ENCODE results near the gene APLP2. TPM values are rescaled to one million over a fixed set of nuclear protein-coding genes. Genes with fewer than 3 reads are reported as not detected.
"Not testable (repeated sequence)": the region's sequence is repeated elsewhere in the genome, so short reads cannot be mapped to it uniquely, and the experiment has no call there.

APLP2 gene
- 54.6 and 57.2 TPM in 2 replicates for total RNA-seq

- H3K27me3 Mint-ChIP-seq (ENCODE audit: low read depth), result peaks cover 36% of the 10 kb centered on the region
Measured at GRCh38 chr11:130069659-130070108, at the start of gene APLP2. APLP2 (plus strand) TSS chr11:130069894; CDS start chr11:130069978, 84 bp downstream.

GRCh38 chr11:130020323-130020722, 49.4 kb upstream of the APLP2 start:
- Mint-ChIP-seq H3K4me3 (ENCODE audit: low read depth) (no peak overlapping the region), H3K36me3 (ENCODE audit: low read depth) (no peaks in the 10 kb centered on the region), H3K27ac (no peak overlapping the region), H3K9me3 (peaks cover 4% of the 10 kb centered on the region), H3K4me1 (ENCODE audit: low read depth) (no peaks in the 10 kb centered on the region), H3K27me3 (ENCODE audit: low read depth) (peaks cover 4% of the 10 kb centered on the region)
- intact Hi-C loops (cut with micrococcal nuclease), result no loop called here
- no peak for DNase-seq (ENCODE audit: low spot score)

More at GRCh38 chr11:130069659-130070108, at the start of gene APLP2:
- intact Hi-C loops (cut with micrococcal nuclease), result loop anchor here (1.0 to 2.0 kb wide), 5 partner anchors 51 to 174 kb away; partner anchors contain the start of genes NFRKB and PRDM10
- peak within 1 kb of the TSS; percentile 82 for H3K27ac Mint-ChIP-seq
- H3K4me3 Mint-ChIP-seq (ENCODE audit: low read depth), result peak within 1 kb of the TSS; percentile 87
- peaks cover 22% of the 10 kb centered on the region for H3K4me1 Mint-ChIP-seq (ENCODE audit: low read depth)
- H3K36me3 Mint-ChIP-seq (ENCODE audit: low read depth), result no peaks in the 10 kb centered on the region
- H3K9me3 Mint-ChIP-seq, result no peaks in the 10 kb centered on the region
- DNase-seq (ENCODE audit: low spot score), result peak; percentile 95

GRCh38 chr11:130021606-130022005, 48.1 kb upstream of the APLP2 start:
- H3K4me1 Mint-ChIP-seq (ENCODE audit: low read depth); H3K27me3 Mint-ChIP-seq (ENCODE audit: low read depth); H3K36me3 Mint-ChIP-seq (ENCODE audit: low read depth); DNase-seq (ENCODE audit: low spot score); H3K27ac Mint-ChIP-seq; H3K4me3 Mint-ChIP-seq (ENCODE audit: low read depth); intact Hi-C loops (cut with micrococcal nuclease); H3K9me3 Mint-ChIP-seq: not testable (repeated sequence)

- Mint-ChIP-seq H3K27me3 (ENCODE audit: low read depth) (peaks cover 2% of the 10 kb centered on the region), H3K36me3 (ENCODE audit: low read depth) (no peaks in the 10 kb centered on the region), H3K27ac (no peak overlapping the region), H3K4me3 (ENCODE audit: low read depth) (no peak overlapping the region), H3K4me1 (ENCODE audit: low read depth) (no peaks in the 10 kb centered on the region), H3K9me3 (no peaks in the 10 kb centered on the region)
- intact Hi-C loops (cut with micrococcal nuclease), result no loop called here
- no peak for DNase-seq (ENCODE audit: low spot score)
Measured at GRCh38 chr11:130022799-130023198, 46.9 kb upstream of the APLP2 start.

DNA sequence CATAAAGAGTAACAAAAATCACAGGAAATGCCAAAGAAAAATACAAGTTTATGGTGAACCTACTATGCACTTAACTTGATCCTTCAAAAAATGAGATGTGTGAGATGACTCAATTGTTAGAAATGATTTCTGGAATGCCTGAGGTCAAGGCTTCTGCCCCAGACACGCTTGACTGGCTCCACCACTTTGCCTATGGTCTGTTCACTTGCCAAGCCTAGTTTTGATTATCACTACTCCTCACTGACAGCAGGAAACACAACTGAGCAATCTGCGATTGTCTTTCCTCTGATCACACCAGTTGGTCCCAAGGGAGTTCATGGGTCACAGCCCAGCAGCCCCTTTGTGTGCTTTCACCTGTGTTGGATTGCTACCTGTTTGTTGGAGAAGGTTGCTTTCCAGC, 46.5 kb upstream of the APLP2 start:
- Mint-ChIP-seq H3K9me3 (no peaks in the 10 kb centered on the region), H3K27me3 (ENCODE audit: low read depth) (peaks cover 2% of the 10 kb centered on the region), H3K36me3 (ENCODE audit: low read depth) (no peaks in the 10 kb centered on the region), H3K27ac (no peak overlapping the region), H3K4me3 (ENCODE audit: low read depth) (no peak overlapping the region), H3K4me1 (ENCODE audit: low read depth) (no peaks in the 10 kb centered on the region)
- DNase-seq (ENCODE audit: low spot score), result no peak
- intact Hi-C loops (cut with micrococcal nuclease), result no loop called here

- no peaks in the 10 kb centered on the region for H3K36me3 Mint-ChIP-seq (ENCODE audit: low read depth)
- intact Hi-C loops (cut with micrococcal nuclease), result no loop called here
Measured at GRCh38 chr11:130024361-130024760, 45.3 kb upstream of the APLP2 start.

GRCh38 chr11:130025371-130025770, 44.3 kb upstream of the APLP2 start:
- Mint-ChIP-seq H3K4me3 (ENCODE audit: low read depth) (no peak overlapping the region), H3K4me1 (ENCODE audit: low read depth) (no peaks in the 10 kb centered on the region), H3K27ac (no peak overlapping the region), H3K27me3 (ENCODE audit: low read depth) (peaks cover 2% of the 10 kb centered on the region), H3K36me3 (ENCODE audit: low read depth) (no peaks in the 10 kb centered on the region), H3K9me3 (no peaks in the 10 kb centered on the region)
- intact Hi-C loops (cut with micrococcal nuclease), result no loop called here
- DNase-seq (ENCODE audit: low spot score), result no peak

More at GRCh38 chr11:130024361-130024760, 45.3 kb upstream of the APLP2 start:
- Mint-ChIP-seq H3K27ac (no peak overlapping the region), H3K27me3 (ENCODE audit: low read depth) (peaks cover 2% of the 10 kb centered on the region), H3K9me3 (no peaks in the 10 kb centered on the region), H3K4me3 (ENCODE audit: low read depth) (no peak overlapping the region), H3K4me1 (ENCODE audit: low read depth) (no peaks in the 10 kb centered on the region)
- no peak for DNase-seq (ENCODE audit: low spot score)

DNA sequence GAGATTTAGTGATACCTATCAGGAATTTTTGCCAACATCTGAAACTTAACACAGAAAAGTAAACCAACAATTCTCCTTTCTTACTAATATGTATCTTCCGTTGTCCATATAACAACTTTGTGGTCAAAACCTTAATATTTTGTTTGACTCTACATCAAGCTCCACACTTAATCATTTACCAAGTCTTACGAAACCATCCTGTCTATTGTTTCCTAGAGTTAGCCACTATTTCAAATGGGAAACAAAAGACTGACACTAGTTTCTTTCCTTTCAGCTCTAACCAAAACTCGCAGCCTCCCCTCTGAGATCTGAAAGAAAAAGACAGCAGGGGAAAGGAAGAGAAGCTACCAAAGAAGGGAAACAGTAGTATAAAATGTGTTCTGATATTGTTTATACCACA, 40.6 kb upstream of the APLP2 start:
- Mint-ChIP-seq H3K4me1 (ENCODE audit: low read depth) (no peaks in the 10 kb centered on the region), H3K4me3 (ENCODE audit: low read depth) (no peak overlapping the region), H3K27ac (no peak overlapping the region), H3K36me3 (ENCODE audit: low read depth) (no peaks in the 10 kb centered on the region), H3K9me3 (no peaks in the 10 kb centered on the region), H3K27me3 (ENCODE audit: low read depth) (peaks cover 4% of the 10 kb centered on the region)
- no peak for DNase-seq (ENCODE audit: low spot score)
- intact Hi-C loops (cut with micrococcal nuclease), result no loop called here

GRCh38 chr11:130031056-130031455, 38.6 kb upstream of the APLP2 start:
- no peaks in the 10 kb centered on the region for H3K4me1 Mint-ChIP-seq (ENCODE audit: low read depth)
- H3K27ac Mint-ChIP-seq, result no peak overlapping the region
- intact Hi-C loops (cut with micrococcal nuclease), result no loop called here
- peaks cover 9% of the 10 kb centered on the region for H3K27me3 Mint-ChIP-seq (ENCODE audit: low read depth)
- no peaks in the 10 kb centered on the region for H3K9me3 Mint-ChIP-seq
- H3K4me3 Mint-ChIP-seq (ENCODE audit: low read depth), result no peak overlapping the region
- no peaks in the 10 kb centered on the region for H3K36me3 Mint-ChIP-seq (ENCODE audit: low read depth)
- no peak for DNase-seq (ENCODE audit: low spot score)

GRCh38 chr11:130031945-130032344, 37.7 kb upstream of the APLP2 start:
- Mint-ChIP-seq H3K27ac (no peak overlapping the region), H3K36me3 (ENCODE audit: low read depth) (no peaks in the 10 kb centered on the region), H3K9me3 (no peaks in the 10 kb centered on the region), H3K4me3 (ENCODE audit: low read depth) (no peak overlapping the region), H3K4me1 (ENCODE audit: low read depth) (no peaks in the 10 kb centered on the region), H3K27me3 (ENCODE audit: low read depth) (peaks cover 7% of the 10 kb centered on the region)
- DNase-seq (ENCODE audit: low spot score), result no peak
- intact Hi-C loops (cut with micrococcal nuclease), result no loop called here

- H3K4me1 Mint-ChIP-seq (ENCODE audit: low read depth), result no peaks in the 10 kb centered on the region
- no peak for DNase-seq (ENCODE audit: low spot score)
- intact Hi-C loops (cut with micrococcal nuclease), result no loop called here
- no peak overlapping the region for H3K27ac Mint-ChIP-seq
- H3K27me3 Mint-ChIP-seq (ENCODE audit: low read depth), result peaks cover 9% of the 10 kb centered on the region
- no peaks in the 10 kb centered on the region for H3K36me3 Mint-ChIP-seq (ENCODE audit: low read depth)
- H3K4me3 Mint-ChIP-seq (ENCODE audit: low read depth), result no peak overlapping the region
- no peaks in the 10 kb centered on the region for H3K9me3 Mint-ChIP-seq
Measured at GRCh38 chr11:130032931-130033330, 36.8 kb upstream of the APLP2 start.

GRCh38 chr11:130034236-130034635, 35.5 kb upstream of the APLP2 start:
- no peaks in the 10 kb centered on the region for H3K4me1 Mint-ChIP-seq (ENCODE audit: low read depth)
- no peak overlapping the region for H3K27ac Mint-ChIP-seq
- H3K9me3 Mint-ChIP-seq, result no peaks in the 10 kb centered on the region
- H3K36me3 Mint-ChIP-seq (ENCODE audit: low read depth), result no peaks in the 10 kb centered on the region
- intact Hi-C loops (cut with micrococcal nuclease), result no loop called here
- peaks cover 9% of the 10 kb centered on the region for H3K27me3 Mint-ChIP-seq (ENCODE audit: low read depth)
- DNase-seq (ENCODE audit: low spot score), result no peak
- H3K4me3 Mint-ChIP-seq (ENCODE audit: low read depth), result no peak overlapping the region

DNA sequence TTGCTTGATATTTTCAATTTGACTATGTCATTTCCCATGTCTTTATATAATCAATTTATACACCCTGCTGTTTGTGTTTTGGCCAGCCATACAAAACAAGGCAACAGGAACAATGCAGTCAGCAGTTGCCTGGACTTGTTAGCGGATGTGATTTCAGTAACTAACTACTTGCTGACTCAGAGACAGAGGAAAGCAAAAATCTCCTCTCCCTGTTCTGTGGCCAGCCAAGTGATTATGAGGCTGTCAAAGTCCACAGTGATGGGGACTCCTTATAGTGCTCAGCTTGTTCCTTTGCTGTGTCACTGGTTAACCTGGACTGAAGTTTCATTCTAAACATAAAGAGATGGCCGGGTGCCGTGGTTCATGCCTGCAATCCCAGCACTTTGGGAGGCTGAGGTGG, 32.6 kb upstream of the APLP2 start:
- H3K27me3 Mint-ChIP-seq (ENCODE audit: low read depth), result peaks cover 10% of the 10 kb centered on the region
- no peaks in the 10 kb centered on the region for H3K4me1 Mint-ChIP-seq (ENCODE audit: low read depth)
- intact Hi-C loops (cut with micrococcal nuclease), result no loop called here
- no peak overlapping the region for H3K4me3 Mint-ChIP-seq (ENCODE audit: low read depth)
- H3K27ac Mint-ChIP-seq, result no peak overlapping the region
- no peak for DNase-seq (ENCODE audit: low spot score)
- H3K9me3 Mint-ChIP-seq, result no peaks in the 10 kb centered on the region
- H3K36me3 Mint-ChIP-seq (ENCODE audit: low read depth), result no peaks in the 10 kb centered on the region

Measured in activated T-helper 2 cell treated with anti-CD3 and anti-CD28 coated beads, Interferon-gamma antibody, Interleukin-2, Interleukin-4, amounts not matched to agents 10 μg/mL and 5 μg/mL and 100 μg/mL, durations not matched to agents 14 hours and 24 hours and 36 hours (primary cell).